Prostate gland (tissue), 2 donors: ENCODE measurements around the gene ITSN1.

Source experiments
- POLR2A ChIP-seq: fragments of 450-650 bp; IDR thresholded peaks from one replicate; pipeline ENCODE4 v1.6.1; 2016; ENCODE audit warnings: antibody characterized with exemption, mild to moderate bottlenecking
- TF ChIP-seq, protein P1 (sequence below), 4 experiments: fragments of 200-600 bp in 2 of 4; fragments of 450-650 bp in 2 of 4; sonication (generic) in 2 of 4; IDR thresholded peaks; 1 replicate in 3 of 4; 2 replicates in 1 of 4; pipeline ENCODE4 v1.5.1; 2016 to 2019; ENCODE audit warnings: antibody characterized with exemption in 4 of 4, mild to moderate bottlenecking in 2 of 4, moderate library complexity in 2 of 4

DNA sequence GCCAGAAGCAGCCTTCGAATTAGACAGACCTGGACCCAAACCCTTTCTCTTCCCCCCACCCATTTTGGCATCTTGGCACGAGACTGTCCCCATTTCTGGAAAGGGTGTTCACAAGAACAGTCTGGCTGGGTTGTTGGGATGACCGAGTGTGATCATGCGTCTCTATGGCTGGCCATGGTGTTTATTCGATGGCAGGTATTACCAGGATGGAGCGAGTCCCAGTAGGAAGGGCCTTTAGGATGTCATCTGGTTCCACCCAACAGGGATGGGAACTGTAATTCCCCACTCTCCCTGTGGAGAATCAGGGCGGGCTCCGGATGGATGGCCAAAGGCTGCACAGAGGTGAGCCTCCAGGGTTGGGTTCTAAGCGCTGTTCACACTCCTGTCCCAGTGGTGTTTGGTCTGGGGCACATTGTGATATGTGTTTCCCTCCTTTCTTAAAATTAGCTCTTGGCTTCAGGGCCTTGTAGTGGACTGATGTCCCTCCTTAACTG lies 306.7 kb downstream of the ITSN1 start:
- TF ChIP-seq, protein P1, sequence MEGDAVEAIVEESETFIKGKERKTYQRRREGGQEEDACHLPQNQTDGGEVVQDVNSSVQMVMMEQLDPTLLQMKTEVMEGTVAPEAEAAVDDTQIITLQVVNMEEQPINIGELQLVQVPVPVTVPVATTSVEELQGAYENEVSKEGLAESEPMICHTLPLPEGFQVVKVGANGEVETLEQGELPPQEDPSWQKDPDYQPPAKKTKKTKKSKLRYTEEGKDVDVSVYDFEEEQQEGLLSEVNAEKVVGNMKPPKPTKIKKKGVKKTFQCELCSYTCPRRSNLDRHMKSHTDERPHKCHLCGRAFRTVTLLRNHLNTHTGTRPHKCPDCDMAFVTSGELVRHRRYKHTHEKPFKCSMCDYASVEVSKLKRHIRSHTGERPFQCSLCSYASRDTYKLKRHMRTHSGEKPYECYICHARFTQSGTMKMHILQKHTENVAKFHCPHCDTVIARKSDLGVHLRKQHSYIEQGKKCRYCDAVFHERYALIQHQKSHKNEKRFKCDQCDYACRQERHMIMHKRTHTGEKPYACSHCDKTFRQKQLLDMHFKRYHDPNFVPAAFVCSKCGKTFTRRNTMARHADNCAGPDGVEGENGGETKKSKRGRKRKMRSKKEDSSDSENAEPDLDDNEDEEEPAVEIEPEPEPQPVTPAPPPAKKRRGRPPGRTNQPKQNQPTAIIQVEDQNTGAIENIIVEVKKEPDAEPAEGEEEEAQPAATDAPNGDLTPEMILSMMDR (IDR thresholded peaks at IDR 0.05), result no peak
- TF ChIP-seq POLR2A, result no peak
